GM12878 (cell line): ENCODE measurements around the gene DPP9.

Experiments used
- EP300 ChIP-seq, 2 experiments: fragments of 150-350 bp in 1 of 2; IDR thresholded peaks; 2 replicates each; pipeline ENCODE4 v1.6.1; 2011 to 2012; ENCODE audit warnings: low read depth in 2 of 2, low read length in 2 of 2, borderline replicate concordance in 1 of 2, improper control_type of control experiment in 1 of 2, inconsistent platforms in 1 of 2; ENCODE audit not compliant: control insufficient read depth in 1 of 2
- IKZF2 ChIP-seq, 2 experiments: fragments of 450-650 bp; IDR thresholded peaks; 2 replicates each; pipeline ENCODE4 v1.6.1; 2017; ENCODE audit warnings: mild to moderate bottlenecking in 2 of 2, moderate library complexity in 2 of 2
- TF ChIP-seq, protein P1 (sequence below), 3 experiments: IDR thresholded peaks in 2 of 3; conservative IDR thresholded peaks in 1 of 3; 2 replicates each; pipeline ENCODE4 v1.5.1; 2011; ENCODE audit warnings: low read depth in 3 of 3, low read length in 3 of 3, mild to moderate bottlenecking in 3 of 3, control low read depth in 2 of 3, moderate library complexity in 2 of 3, inconsistent platforms in 1 of 3, mixed read lengths in 1 of 3; ENCODE audit not compliant: control insufficient read depth in 2 of 3, insufficient read depth in 1 of 3; ENCODE audit errors: extremely low read depth in 1 of 3

- TF ChIP-seq IKZF2 (IDR thresholded peaks at IDR 0.05) (no peak), EP300 (IDR thresholded peaks at IDR 0.05; ENCODE audit: borderline replicate concordance in 1 of 2, control insufficient read depth in 1 of 2, low read depth in 2 of 2, low read length in 2 of 2) (no peak)
- TF ChIP-seq, protein P1, sequence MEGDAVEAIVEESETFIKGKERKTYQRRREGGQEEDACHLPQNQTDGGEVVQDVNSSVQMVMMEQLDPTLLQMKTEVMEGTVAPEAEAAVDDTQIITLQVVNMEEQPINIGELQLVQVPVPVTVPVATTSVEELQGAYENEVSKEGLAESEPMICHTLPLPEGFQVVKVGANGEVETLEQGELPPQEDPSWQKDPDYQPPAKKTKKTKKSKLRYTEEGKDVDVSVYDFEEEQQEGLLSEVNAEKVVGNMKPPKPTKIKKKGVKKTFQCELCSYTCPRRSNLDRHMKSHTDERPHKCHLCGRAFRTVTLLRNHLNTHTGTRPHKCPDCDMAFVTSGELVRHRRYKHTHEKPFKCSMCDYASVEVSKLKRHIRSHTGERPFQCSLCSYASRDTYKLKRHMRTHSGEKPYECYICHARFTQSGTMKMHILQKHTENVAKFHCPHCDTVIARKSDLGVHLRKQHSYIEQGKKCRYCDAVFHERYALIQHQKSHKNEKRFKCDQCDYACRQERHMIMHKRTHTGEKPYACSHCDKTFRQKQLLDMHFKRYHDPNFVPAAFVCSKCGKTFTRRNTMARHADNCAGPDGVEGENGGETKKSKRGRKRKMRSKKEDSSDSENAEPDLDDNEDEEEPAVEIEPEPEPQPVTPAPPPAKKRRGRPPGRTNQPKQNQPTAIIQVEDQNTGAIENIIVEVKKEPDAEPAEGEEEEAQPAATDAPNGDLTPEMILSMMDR (IDR thresholded peaks at IDR 0.05 in 2 of 3, conservative IDR thresholded peaks at IDR 0.05 in 1 of 3; ENCODE audit: control insufficient read depth in 2 of 3, extremely low read depth in 1 of 3, insufficient read depth in 1 of 3, low read depth in 3 of 3, low read length in 3 of 3) = no peak
Observed at GRCh38 chr19:4671185-4671851, 52.3 kb downstream of the DPP9 start.
